Measurements from ENCODE around the gene FASTKD2. TPM values are rescaled to one million over a fixed set of nuclear protein-coding genes. Genes with fewer than 3 reads are reported as not detected.

FASTKD2 gene
- total and polyA plus RNA-seq, 2 of the 8 experiments (the other 6 are each of a cell fraction or from before 2014, with no cell fraction given) = 35.7 to 38.5 TPM

GRCh38 chr2:206797376-206797775 is 32.0 kb downstream of the FASTKD2 start (continued):
- TF ChIP-seq RBBP5 (IDR thresholded peaks at IDR 0.05; ENCODE audit: borderline replicate concordance, low read depth, low read length) (no peak), SP4 (IDR thresholded peaks at IDR 0.05; ENCODE audit: low read length) (no peak), ATF2 (IDR thresholded peaks at IDR 0.05; ENCODE audit: low read length) (no peak), RNF2 (IDR thresholded peaks at IDR 0.05; ENCODE audit: borderline replicate concordance, low read depth, low read length, missing control alignments, poor library complexity, severe bottlenecking) (no peak), TEAD4 (IDR thresholded peaks at IDR 0.05; ENCODE audit: low read depth, low read length) (no peak), CREB1 (IDR thresholded peaks at IDR 0.05) (no peak), SP1 (IDR thresholded peaks at IDR 0.05; ENCODE audit: low read depth, low read length) (no peak), SIRT6 (IDR thresholded peaks at IDR 0.05; ENCODE audit: low read length) (no peak)

Measured in H1 (cell line).